Measurements from ENCODE around the gene SPATA17.

The SPATA17 gene

DNA sequence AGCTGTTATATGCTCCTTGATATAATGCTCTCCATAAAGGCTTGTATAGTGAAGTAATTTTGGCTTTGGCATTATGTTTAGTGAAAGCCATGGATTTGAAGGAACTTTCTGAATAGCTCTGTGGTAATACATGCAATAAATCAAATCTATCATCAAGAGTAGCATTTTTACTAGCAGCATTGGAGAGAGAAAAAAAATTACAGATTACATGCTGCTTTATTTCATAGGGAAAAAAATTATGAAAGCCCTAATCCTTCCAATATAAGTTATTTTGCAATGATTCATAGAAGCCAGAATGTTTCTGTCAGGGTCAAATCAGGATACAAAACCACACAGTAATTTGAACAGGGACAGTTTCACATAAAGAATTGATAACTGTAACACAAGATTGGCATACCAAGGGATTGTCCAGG is 250.0 kb downstream of the SPATA17 start:
- TF ChIP-seq, protein P1, sequence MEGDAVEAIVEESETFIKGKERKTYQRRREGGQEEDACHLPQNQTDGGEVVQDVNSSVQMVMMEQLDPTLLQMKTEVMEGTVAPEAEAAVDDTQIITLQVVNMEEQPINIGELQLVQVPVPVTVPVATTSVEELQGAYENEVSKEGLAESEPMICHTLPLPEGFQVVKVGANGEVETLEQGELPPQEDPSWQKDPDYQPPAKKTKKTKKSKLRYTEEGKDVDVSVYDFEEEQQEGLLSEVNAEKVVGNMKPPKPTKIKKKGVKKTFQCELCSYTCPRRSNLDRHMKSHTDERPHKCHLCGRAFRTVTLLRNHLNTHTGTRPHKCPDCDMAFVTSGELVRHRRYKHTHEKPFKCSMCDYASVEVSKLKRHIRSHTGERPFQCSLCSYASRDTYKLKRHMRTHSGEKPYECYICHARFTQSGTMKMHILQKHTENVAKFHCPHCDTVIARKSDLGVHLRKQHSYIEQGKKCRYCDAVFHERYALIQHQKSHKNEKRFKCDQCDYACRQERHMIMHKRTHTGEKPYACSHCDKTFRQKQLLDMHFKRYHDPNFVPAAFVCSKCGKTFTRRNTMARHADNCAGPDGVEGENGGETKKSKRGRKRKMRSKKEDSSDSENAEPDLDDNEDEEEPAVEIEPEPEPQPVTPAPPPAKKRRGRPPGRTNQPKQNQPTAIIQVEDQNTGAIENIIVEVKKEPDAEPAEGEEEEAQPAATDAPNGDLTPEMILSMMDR (IDR thresholded peaks at IDR 0.05; ENCODE audit: low read depth, low read length): no peak
- H3K4me3 ChIP-seq (ENCODE audit: low read depth, low read length): no peak overlapping the region
- in situ Hi-C loops (cut with HindIII; ENCODE audit: low sequenced_read_pairs): no loop called here
- no peak for DNase-seq (ENCODE audit: low read depth, low spot score)

DNA sequence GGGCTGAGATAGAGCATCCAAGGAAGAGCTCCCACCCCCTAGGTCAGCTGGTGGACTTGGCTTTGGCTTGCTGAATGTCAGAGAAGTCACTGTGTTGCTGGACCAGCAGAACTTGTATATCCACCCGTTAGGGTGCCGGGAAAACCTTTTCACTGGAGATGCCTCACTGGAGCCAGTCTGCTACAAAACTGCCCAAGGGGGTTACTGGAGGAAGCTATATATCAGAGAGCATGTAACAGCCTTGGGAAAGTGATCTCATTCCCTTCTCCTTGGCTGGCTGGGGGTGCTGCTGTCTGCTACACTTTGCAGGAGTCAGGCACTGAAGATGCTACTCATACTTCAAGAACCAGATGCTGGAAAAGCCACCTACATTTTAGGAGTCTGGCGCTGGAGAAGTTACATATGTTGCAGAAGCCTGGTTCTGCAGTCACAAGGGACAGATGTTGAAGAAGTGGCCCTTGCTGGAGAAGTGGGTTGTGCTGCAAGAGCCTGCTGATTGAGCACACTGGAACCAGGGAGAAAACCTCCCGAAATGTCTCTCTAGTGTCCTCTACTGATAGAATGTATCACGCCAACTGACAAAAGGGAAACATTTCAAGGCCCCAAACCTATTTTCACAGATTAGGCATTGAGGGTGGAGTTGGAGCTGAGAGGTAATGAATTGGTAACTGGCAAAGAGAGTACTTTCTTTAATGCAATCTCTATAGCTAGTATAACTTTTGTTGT is 250.6 kb downstream of the SPATA17 start:
- in situ Hi-C loops (cut with HindIII; ENCODE audit: low sequenced_read_pairs): no loop called here
- DNase-seq (ENCODE audit: low read depth, low spot score): no peak
- no peak overlapping the region for H3K4me3 ChIP-seq (ENCODE audit: low read depth, low read length)
- TF ChIP-seq, protein P1 (IDR thresholded peaks at IDR 0.05; ENCODE audit: low read depth, low read length): no peak

DNA sequence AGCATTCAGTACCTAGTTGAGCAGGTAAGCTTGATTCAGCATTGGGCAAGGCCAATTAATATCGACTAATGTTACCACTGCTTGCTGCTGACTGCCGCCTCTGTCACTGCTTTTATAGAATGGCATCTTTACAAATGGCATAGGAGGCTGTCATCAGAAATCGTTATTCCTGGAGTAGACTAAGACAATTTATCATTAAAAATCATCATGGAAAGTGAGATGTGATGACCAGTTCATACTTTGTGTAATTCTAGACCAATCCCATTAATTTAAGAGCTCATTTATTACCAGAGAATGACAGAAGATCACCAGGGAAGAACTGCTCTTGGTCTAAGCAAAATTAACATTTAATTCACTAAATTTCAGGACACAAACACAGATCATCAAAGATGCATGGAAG is 254.0 kb downstream of the SPATA17 start:
- no peak for DNase-seq (ENCODE audit: low read depth, low spot score)
- in situ Hi-C loops (cut with HindIII; ENCODE audit: low sequenced_read_pairs): no loop called here
- TF ChIP-seq, protein P1 (IDR thresholded peaks at IDR 0.05; ENCODE audit: low read depth, low read length): no peak
- H3K4me3 ChIP-seq (ENCODE audit: low read depth, low read length): no peak overlapping the region

DNA sequence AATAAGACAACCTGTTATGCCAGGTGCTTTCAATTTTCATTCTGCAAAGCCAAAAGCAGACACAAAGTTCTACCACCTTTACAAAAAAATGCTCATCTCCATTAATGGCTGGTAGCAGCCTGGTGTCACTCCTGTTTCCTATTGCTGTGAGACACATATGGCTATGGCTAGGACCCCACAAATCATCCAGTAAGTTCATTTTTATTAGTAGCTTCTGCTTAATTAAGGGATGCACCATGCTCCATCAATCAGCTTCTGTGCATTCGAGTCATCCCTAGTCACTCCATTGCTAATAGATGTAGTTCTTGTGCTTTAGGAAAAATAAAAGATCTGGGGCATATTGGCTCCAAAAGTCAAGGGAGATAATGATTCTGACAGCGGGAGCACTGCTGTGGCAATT is 257.2 kb downstream of the SPATA17 start:
- TF ChIP-seq, protein P1 (IDR thresholded peaks at IDR 0.05; ENCODE audit: low read depth, low read length): no peak
- no peak overlapping the region for H3K4me3 ChIP-seq (ENCODE audit: low read depth, low read length)
- no peak for DNase-seq (ENCODE audit: low read depth, low spot score)
- in situ Hi-C loops (cut with HindIII; ENCODE audit: low sequenced_read_pairs): no loop called here

DNA sequence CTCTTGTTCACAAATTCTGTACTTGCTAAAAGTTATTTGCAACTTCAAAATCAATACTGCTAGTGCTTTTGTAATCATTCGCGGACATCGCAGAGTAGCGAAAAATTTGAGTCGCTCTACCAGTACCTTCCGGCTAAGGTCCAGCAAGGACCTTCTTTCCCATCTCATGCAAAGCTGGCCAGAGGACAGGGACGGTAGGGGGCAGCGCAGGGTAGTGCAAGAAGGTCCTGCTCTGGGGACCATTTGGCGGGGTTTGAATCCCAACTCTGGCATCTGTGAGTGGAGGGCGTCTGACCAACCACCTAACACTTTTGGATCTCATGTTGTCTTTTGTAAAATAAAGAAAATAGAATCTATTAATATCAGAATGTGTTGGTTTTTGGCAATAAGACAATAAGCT is 258.3 kb downstream of the SPATA17 start:
- DNase-seq (ENCODE audit: low read depth, low spot score): no peak
- no peak overlapping the region for H3K4me3 ChIP-seq (ENCODE audit: low read depth, low read length)
- in situ Hi-C loops (cut with HindIII; ENCODE audit: low sequenced_read_pairs): no loop called here
- TF ChIP-seq, protein P1 (IDR thresholded peaks at IDR 0.05; ENCODE audit: low read depth, low read length): peak; percentile 36

DNA sequence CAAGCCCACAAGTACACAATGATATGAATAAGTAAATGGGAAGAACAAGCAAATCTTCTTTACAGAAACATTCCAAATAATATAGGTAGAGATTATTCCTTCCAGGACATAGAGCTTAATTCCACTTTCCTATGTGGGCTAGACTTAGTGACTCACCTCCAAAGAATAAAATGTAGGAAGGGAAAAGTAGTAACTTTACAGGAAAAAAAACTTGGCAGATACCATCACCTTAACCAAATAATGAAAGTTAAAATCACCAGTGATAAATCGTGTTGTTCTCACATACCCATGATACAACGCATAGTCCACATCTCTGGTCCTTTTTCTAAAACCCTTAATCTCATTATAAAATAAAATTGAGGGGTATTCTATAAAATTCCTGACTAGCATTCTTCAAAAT is 260.8 kb downstream of the SPATA17 start:
- peak; percentile 32 for DNase-seq (ENCODE audit: low read depth, low spot score)
- H3K4me3 ChIP-seq (ENCODE audit: low read depth, low read length): no peak overlapping the region
- TF ChIP-seq, protein P1 (IDR thresholded peaks at IDR 0.05; ENCODE audit: low read depth, low read length): no peak
- in situ Hi-C loops (cut with HindIII; ENCODE audit: low sequenced_read_pairs): no loop called here
